SK-N-SH treated with all-trans-retinoic acid at 6 μM for 48 hours (cell line): ENCODE data around the gene CHAF1A.

Experiments used
- ATAC-seq: fragments of 200-7000 bp; cut with Tn5 transposase; 3 replicates; pipeline ENCODE4 v1.9.1; 2020; ENCODE audit warnings: mild to moderate bottlenecking, moderate library complexity
- ARNTL ChIP-seq: fragments of 450-650 bp; formaldehyde crosslinking; IDR thresholded peaks from 2 replicates; pipeline ENCODE4 v1.5.0; 2020; ENCODE audit warnings: low read depth, mild to moderate bottlenecking, moderate library complexity, borderline replicate concordance
- BACH2 ChIP-seq: fragments of 250-450 bp; sonication (Bioruptor Pico); IDR thresholded peaks from 2 replicates; pipeline ENCODE4 v1.9.0; 2021; ENCODE audit warnings: mild to moderate bottlenecking, borderline replicate concordance
- CSDC2 ChIP-seq: fragments of 250-450 bp; sonication (Bioruptor Pico); IDR thresholded peaks from 2 replicates; pipeline ENCODE4 v1.5.0; 2020; ENCODE audit warnings: mild to moderate bottlenecking, moderate library complexity
- ESRRG ChIP-seq: fragments of 250-450 bp; sonication (Bioruptor Pico); IDR thresholded peaks from 2 replicates; pipeline ENCODE4 v1.6.1; 2021; ENCODE audit warnings: mild to moderate bottlenecking
- GLIS3 ChIP-seq: fragments of 250-450 bp; sonication (Bioruptor Pico); IDR thresholded peaks from 2 replicates; pipeline ENCODE4 v1.5.0; 2020; ENCODE audit warnings: mild to moderate bottlenecking, moderate library complexity
- ISL1 ChIP-seq: fragments of 250-450 bp; sonication (Bioruptor Pico); IDR thresholded peaks from 2 replicates; pipeline ENCODE4 v2.1.2; 2022; ENCODE audit warnings: mild to moderate bottlenecking, moderate library complexity
- OSR1 ChIP-seq: fragments of 250-450 bp; sonication (Bioruptor Pico); IDR thresholded peaks from 2 replicates; pipeline ENCODE4 v1.8.0; 2022; ENCODE audit warnings: moderate library complexity, mild to moderate bottlenecking, inconsistent platforms
- PPARA ChIP-seq: fragments of 250-450 bp; sonication (Bioruptor Pico); IDR thresholded peaks from 2 replicates; pipeline ENCODE4 v1.5.0; 2020; ENCODE audit warnings: mild to moderate bottlenecking, borderline replicate concordance
- RARB ChIP-seq: fragments of 250-450 bp; sonication (Bioruptor Pico); IDR thresholded peaks from 2 replicates; pipeline ENCODE4 v1.8.0; 2021; ENCODE audit warnings: mild to moderate bottlenecking, moderate library complexity
- TCF4 ChIP-seq: fragments of 250-450 bp; sonication (Bioruptor Pico); IDR thresholded peaks from 2 replicates; pipeline ENCODE4 v1.8.0; 2021; ENCODE audit warnings: mild to moderate bottlenecking, moderate library complexity, borderline replicate concordance
- TOX ChIP-seq: fragments of 250-450 bp; sonication (Bioruptor Pico); IDR thresholded peaks from 2 replicates; pipeline ENCODE4 v1.8.0; 2021; ENCODE audit warnings: mild to moderate bottlenecking, moderate library complexity, borderline replicate concordance
- ZC3H10 ChIP-seq: fragments of 250-450 bp; sonication (Bioruptor Pico); IDR thresholded peaks from 2 replicates; pipeline ENCODE4 v1.5.1; 2021; ENCODE audit warnings: mild to moderate bottlenecking, moderate library complexity
- ZFP3 ChIP-seq: fragments of 250-450 bp; sonication (Bioruptor Pico); IDR thresholded peaks from 2 replicates; pipeline ENCODE4 v1.5.0; 2020; ENCODE audit warnings: mild to moderate bottlenecking, moderate library complexity
- ZFP30 ChIP-seq: fragments of 450-650 bp; formaldehyde crosslinking; IDR thresholded peaks from 2 replicates; pipeline ENCODE4 v1.5.0; 2022; ENCODE audit warnings: mild to moderate bottlenecking, moderate library complexity
- ZNF565 ChIP-seq: fragments of 450-650 bp; formaldehyde crosslinking; conservative IDR thresholded peaks from 2 replicates; pipeline ENCODE4 v1.5.0; 2020; ENCODE audit warnings: low read depth, mild to moderate bottlenecking, moderate library complexity
- ZNF70 ChIP-seq: fragments of 450-650 bp; formaldehyde crosslinking; IDR thresholded peaks from 2 replicates; pipeline ENCODE4 v1.5.0; 2020; ENCODE audit warnings: mild to moderate bottlenecking, moderate library complexity
- ZNF8 ChIP-seq: fragments of 450-650 bp; formaldehyde crosslinking; IDR thresholded peaks from 2 replicates; pipeline ENCODE4 v1.5.0; 2020; ENCODE audit warnings: mild to moderate bottlenecking, moderate library complexity
- TF ChIP-seq, protein P1 (sequence below): fragments of 250-450 bp; sonication (Bioruptor Pico); IDR thresholded peaks from 2 replicates; pipeline ENCODE4 v1.5.0; 2020; ENCODE audit warnings: mild to moderate bottlenecking, moderate library complexity
- TF ChIP-seq, protein P2 (sequence below): fragments of 250-450 bp; sonication (Bioruptor Pico); IDR thresholded peaks from 2 replicates; pipeline ENCODE4 v1.5.1; 2020; ENCODE audit warnings: low read depth, mild to moderate bottlenecking, moderate library complexity
- TF ChIP-seq, protein P3 (sequence below): fragments of 250-450 bp; sonication (Bioruptor Pico); IDR thresholded peaks from 2 replicates; pipeline ENCODE4 v1.5.1; 2021; ENCODE audit warnings: mild to moderate bottlenecking, moderate library complexity

CHAF1A gene

DNA sequence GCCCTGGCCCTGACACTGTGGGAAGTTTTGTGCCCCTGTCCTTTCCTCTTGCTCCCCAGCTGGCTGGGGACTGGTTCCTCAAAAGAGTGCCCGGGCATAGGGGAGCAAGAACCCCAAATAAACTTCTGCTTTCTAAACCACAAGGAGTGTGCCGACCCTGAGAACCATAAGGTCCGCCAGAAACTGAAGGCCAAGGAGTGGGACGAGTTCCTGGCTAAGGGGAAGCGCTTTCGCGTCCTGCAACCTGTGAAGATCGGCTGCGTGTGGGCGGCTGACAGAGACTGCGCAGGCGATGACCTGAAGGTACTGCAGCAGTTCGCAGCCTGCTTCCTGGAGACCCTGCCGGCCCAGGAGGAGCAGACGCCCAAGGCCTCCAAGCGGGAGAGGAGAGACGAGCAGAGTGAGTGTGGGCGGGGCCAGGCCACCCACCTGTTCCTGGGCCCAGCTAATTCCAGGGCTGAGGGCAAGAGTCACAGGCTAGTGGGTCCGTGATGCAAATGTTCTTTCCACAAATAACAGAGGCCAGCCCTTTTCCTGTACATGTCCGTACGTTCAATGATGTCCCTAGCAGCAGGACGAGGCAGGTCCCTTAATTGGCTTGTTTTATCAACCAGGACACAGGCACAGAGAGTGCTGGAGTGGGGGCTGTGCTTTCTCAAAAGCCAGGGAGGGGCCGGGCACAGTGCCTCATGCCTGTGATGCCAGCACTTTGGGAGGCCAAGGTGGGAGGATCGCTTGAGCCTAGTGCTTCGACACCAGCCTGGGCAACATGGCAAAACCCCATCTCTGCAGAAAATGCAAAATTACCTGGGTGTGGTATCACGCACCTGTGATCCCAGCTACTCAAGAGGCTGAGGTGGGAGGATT lies 29.6 kb downstream of the CHAF1A start (continued):
- TF ChIP-seq, protein P1, sequence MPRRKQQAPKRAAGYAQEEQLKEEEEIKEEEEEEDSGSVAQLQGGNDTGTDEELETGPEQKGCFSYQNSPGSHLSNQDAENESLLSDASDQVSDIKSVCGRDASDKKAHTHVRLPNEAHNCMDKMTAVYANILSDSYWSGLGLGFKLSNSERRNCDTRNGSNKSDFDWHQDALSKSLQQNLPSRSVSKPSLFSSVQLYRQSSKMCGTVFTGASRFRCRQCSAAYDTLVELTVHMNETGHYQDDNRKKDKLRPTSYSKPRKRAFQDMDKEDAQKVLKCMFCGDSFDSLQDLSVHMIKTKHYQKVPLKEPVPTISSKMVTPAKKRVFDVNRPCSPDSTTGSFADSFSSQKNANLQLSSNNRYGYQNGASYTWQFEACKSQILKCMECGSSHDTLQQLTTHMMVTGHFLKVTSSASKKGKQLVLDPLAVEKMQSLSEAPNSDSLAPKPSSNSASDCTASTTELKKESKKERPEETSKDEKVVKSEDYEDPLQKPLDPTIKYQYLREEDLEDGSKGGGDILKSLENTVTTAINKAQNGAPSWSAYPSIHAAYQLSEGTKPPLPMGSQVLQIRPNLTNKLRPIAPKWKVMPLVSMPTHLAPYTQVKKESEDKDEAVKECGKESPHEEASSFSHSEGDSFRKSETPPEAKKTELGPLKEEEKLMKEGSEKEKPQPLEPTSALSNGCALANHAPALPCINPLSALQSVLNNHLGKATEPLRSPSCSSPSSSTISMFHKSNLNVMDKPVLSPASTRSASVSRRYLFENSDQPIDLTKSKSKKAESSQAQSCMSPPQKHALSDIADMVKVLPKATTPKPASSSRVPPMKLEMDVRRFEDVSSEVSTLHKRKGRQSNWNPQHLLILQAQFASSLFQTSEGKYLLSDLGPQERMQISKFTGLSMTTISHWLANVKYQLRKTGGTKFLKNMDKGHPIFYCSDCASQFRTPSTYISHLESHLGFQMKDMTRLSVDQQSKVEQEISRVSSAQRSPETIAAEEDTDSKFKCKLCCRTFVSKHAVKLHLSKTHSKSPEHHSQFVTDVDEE (CRISPR knock-in tag): no peak
- TF ChIP-seq ZNF565 (CRISPR knock-in tag) (no peak), ZFP30 (CRISPR knock-in tag) (no peak), TOX (CRISPR knock-in tag) (no peak), ESRRG (CRISPR knock-in tag) (no peak), ARNTL (CRISPR knock-in tag) (no peak), CSDC2 (CRISPR knock-in tag) (no peak), ZC3H10 (no peak)
- TF ChIP-seq, all 23 proteins: peak for 0

DNA sequence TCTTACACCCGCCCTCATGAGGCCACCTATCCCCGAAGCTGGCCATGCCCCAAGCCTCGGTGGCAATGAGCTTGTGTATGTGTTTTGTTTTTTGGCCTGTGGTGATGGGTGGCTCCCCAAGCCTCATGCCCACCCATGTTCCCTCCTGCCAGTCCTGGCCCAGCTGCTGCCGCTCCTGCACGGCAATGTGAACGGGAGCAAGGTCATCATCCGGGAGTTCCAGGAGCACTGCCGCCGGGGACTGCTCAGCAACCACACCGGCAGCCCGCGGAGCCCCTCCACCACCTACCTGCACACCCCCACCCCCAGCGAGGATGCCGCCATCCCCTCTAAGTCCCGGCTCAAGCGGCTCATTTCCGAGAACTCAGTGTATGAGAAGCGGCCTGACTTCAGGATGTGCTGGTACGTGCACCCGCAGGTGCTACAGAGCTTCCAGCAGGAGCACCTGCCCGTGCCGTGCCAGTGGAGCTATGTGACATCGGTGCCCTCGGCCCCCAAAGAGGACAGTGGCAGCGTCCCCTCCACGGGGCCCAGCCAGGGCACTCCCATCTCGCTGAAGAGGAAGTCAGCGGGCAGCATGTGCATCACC lies 30.6 kb downstream of the CHAF1A start:
- ATAC-seq: no peak

DNA sequence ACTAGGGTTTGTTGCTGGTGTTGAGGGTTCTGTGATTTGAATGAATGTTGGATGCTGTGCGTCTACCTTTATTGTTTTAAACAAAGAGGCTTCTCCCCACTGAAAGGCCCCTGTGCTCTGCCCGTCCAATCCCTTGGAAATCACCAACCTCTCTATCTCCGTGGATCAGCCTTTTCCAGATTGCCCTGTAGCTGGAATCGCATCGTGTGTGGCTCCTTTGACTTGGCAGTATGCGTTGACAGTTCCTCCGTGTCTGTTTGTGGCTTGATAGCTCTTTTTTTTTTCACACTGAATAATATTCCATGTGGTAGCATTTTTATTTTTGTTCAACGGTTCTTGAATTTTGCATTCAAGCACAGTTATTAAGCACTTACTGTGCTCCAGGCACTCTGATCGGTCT lies 32.0 kb downstream of the CHAF1A start:
- no peak for ATAC-seq
- TF ChIP-seq ZNF565 (CRISPR knock-in tag) (no peak), PPARA (CRISPR knock-in tag) (no peak), ZFP30 (CRISPR knock-in tag) (no peak), ZNF8 (no peak), ZC3H10 (no peak), BACH2 (CRISPR knock-in tag) (no peak), ZFP3 (CRISPR knock-in tag) (no peak), TOX (CRISPR knock-in tag) (no peak), ISL1 (CRISPR knock-in tag) (no peak), ZNF70 (CRISPR knock-in tag) (no peak), RARB (CRISPR knock-in tag) (no peak), GLIS3 (no peak), CSDC2 (CRISPR knock-in tag) (no peak), TCF4 (CRISPR knock-in tag) (no peak)
- TF ChIP-seq, protein P2, sequence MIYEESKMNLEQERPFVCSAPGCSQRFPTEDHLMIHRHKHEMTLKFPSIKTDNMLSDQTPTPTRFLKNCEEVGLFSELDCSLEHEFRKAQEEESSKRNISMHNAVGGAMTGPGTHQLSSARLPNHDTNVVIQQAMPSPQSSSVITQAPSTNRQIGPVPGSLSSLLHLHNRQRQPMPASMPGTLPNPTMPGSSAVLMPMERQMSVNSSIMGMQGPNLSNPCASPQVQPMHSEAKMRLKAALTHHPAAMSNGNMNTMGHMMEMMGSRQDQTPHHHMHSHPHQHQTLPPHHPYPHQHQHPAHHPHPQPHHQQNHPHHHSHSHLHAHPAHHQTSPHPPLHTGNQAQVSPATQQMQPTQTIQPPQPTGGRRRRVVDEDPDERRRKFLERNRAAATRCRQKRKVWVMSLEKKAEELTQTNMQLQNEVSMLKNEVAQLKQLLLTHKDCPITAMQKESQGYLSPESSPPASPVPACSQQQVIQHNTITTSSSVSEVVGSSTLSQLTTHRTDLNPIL: no peak
- TF ChIP-seq, protein P1 (CRISPR knock-in tag): no peak
- TF ChIP-seq, protein P3, sequence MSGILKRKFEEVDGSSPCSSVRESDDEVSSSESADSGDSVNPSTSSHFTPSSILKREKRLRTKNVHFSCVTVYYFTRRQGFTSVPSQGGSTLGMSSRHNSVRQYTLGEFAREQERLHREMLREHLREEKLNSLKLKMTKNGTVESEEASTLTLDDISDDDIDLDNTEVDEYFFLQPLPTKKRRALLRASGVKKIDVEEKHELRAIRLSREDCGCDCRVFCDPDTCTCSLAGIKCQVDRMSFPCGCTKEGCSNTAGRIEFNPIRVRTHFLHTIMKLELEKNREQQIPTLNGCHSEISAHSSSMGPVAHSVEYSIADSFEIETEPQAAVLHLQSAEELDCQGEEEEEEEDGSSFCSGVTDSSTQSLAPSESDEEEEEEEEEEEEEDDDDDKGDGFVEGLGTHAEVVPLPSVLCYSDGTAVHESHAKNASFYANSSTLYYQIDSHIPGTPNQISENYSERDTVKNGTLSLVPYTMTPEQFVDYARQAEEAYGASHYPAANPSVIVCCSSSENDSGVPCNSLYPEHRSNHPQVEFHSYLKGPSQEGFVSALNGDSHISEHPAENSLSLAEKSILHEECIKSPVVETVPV: no peak

More for the DNA sequence above, 30.6 kb downstream of the CHAF1A start:
- TF ChIP-seq CSDC2 (CRISPR knock-in tag) (no peak), ZFP30 (CRISPR knock-in tag) (no peak), OSR1 (no peak), ZC3H10 (no peak), GLIS3 (no peak), ZNF70 (CRISPR knock-in tag) (no peak)
- TF ChIP-seq, protein P1 (CRISPR knock-in tag): no peak
